BE2C (cell line): ENCODE results near the gene NRXN2.

Source experiments
- DNase-seq: peaks from one replicate; pipeline ENCODE4 v3.0.0-alpha.2; 2020
- H3K27me3 ChIP-seq: fragments of 250-450 bp; sonication (Bioruptor Pico); 2 replicates; pipeline ENCODE4 v1.5.1; 2020; ENCODE audit warnings: mild to moderate bottlenecking
- H3K36me3 ChIP-seq: fragments of 250-450 bp; sonication (Bioruptor Pico); 2 replicates; pipeline ENCODE4 v1.5.1; 2020; ENCODE audit warnings: mild to moderate bottlenecking
- H3K4me1 ChIP-seq: fragments of 250-450 bp; sonication (Bioruptor Pico); 2 replicates; pipeline ENCODE4 v1.5.1; 2020
- H3K4me3 ChIP-seq: 2 replicates; pipeline ENCODE4 v1.5.1; 2011; ENCODE audit warnings: low read depth, low read length
- H3K9me3 ChIP-seq: fragments of 250-450 bp; sonication (Bioruptor Pico); 2 replicates; pipeline ENCODE4 v1.5.1; 2020
- CTCF ChIP-seq: IDR thresholded peaks from 2 replicates; pipeline ENCODE4 v1.5.1; 2012; ENCODE audit warnings: mild to moderate bottlenecking, low read depth, low read length

Gene NRXN2

GRCh38 chr11:64720640-64721358, 2.2 kb downstream of the NRXN2 start:
- Histone ChIP-seq H3K27me3 (no peaks in the 10 kb centered on the region), H3K36me3 (no peaks in the 10 kb centered on the region), H3K9me3 (no peaks in the 10 kb centered on the region), H3K4me3 (no peak overlapping the region), H3K4me1 (no peaks in the 10 kb centered on the region)
- DNase-seq = no peak
- no peak for TF ChIP-seq CTCF

- Histone ChIP-seq H3K27me3 (no peaks in the 10 kb centered on the region), H3K4me3 (no peak overlapping the region), H3K9me3 (no peaks in the 10 kb centered on the region), H3K4me1 (no peaks in the 10 kb centered on the region), H3K36me3 (no peaks in the 10 kb centered on the region)
- no peak for TF ChIP-seq CTCF
- DNase-seq = no peak
Measured at GRCh38 chr11:64720167-64720566, 2.8 kb downstream of the NRXN2 start.

GRCh38 chr11:64719406-64719805, 3.6 kb downstream of the NRXN2 start:
- Histone ChIP-seq H3K36me3 (no peaks in the 10 kb centered on the region), H3K4me1 (no peaks in the 10 kb centered on the region), H3K27me3 (no peaks in the 10 kb centered on the region), H3K9me3 (no peaks in the 10 kb centered on the region), H3K4me3 (no peak overlapping the region)
- DNase-seq = no peak
- TF ChIP-seq CTCF = no peak

- TF ChIP-seq CTCF = no peak
- DNase-seq = no peak
- H3K36me3 ChIP-seq = no peaks in the 10 kb centered on the region
- H3K4me3 ChIP-seq = no peak overlapping the region
- H3K4me1 ChIP-seq = no peaks in the 10 kb centered on the region
- H3K9me3 ChIP-seq = no peaks in the 10 kb centered on the region
- H3K27me3 ChIP-seq = no peaks in the 10 kb centered on the region; the same call in none of the 2 replicates
Measured at GRCh38 chr11:64718780-64719124, 4.2 kb downstream of the NRXN2 start.

- H3K4me1 ChIP-seq = no peaks in the 10 kb centered on the region
- no peak for TF ChIP-seq CTCF
- no peak for DNase-seq
- no peaks in the 10 kb centered on the region; the same call in none of the 2 replicates for H3K27me3 ChIP-seq
- no peaks in the 10 kb centered on the region for H3K36me3 ChIP-seq
- H3K9me3 ChIP-seq = no peaks in the 10 kb centered on the region
- H3K4me3 ChIP-seq = no peak overlapping the region
Measured at GRCh38 chr11:64718084-64718779, 4.8 kb downstream of the NRXN2 start.

- Histone ChIP-seq H3K9me3 (no peaks in the 10 kb centered on the region), H3K4me3 (no peak overlapping the region), H3K36me3 (no peaks in the 10 kb centered on the region), H3K27me3 (no peaks in the 10 kb centered on the region; the same call in none of the 2 replicates), H3K4me1 (no peaks in the 10 kb centered on the region)
- TF ChIP-seq CTCF = no peak
- no peak for DNase-seq
Measured at GRCh38 chr11:64717268-64717578, 5.8 kb downstream of the NRXN2 start.
